ENCODE data around the gene LRRC51. TPM values are rescaled to one million over a fixed set of nuclear protein-coding genes. Genes with fewer than 3 reads are reported as not detected.

Gene LRRC51
- total and polyA plus RNA-seq, 2 donors (not counting 3 experiments of a cell fraction or from before 2014, with no cell fraction given) = 3.5 to 6.1 TPM

- H2AFZ ChIP-seq (ENCODE audit: low read depth, low read length) = peak within 1 kb of the TSS; percentile 79
- H3K4me2 ChIP-seq (ENCODE audit: insufficient read depth, low read length) = peak within 1 kb of the TSS; percentile 78
- peak within 1 kb of the TSS; percentile 74 to 97 (median 86) for H3K4me3 ChIP-seq (replicated peaks in 1 of 3; ENCODE audit: insufficient read depth in 1 of 3, low read depth in 1 of 3, low read length in 3 of 3)
- dilution Hi-C loops (cut with MboI; ENCODE audit: extremely low pct_ligation_motif_present, low sequenced_read_pairs) (no loop called here), intact Hi-C loops (cut with micrococcal nuclease) (loop anchor here (1.0 to 2.0 kb wide), 3 partner anchors 9 to 62 kb away; partner anchors contain the start of genes ANAPC15, LRRC51 and NUMA1)
- no peaks in the 10 kb centered on the region for H4K20me1 ChIP-seq (replicated peaks; ENCODE audit: control insufficient read depth, extremely low read depth, insufficient read depth, low read length)
- DNase-seq (ENCODE audit: low read depth, low spot score) (peak; percentile 99), FAIRE-seq (peak; percentile 98)
- peak within 1 kb of the TSS; percentile 99 for H3K9ac ChIP-seq (replicated peaks; ENCODE audit: extremely low read depth, insufficient read depth, low read length)
- peaks cover 10 to 11% of the 10 kb centered on the region in 2 experiments for H3K36me3 ChIP-seq (ENCODE audit: control insufficient read depth in 2 of 2, extremely low read depth in 1 of 2, insufficient read depth in 2 of 2, low read length in 2 of 2)
- peaks cover 29% of the 10 kb centered on the region for H3K79me2 ChIP-seq (ENCODE audit: control insufficient read depth, insufficient read depth, low read length)
- TF ChIP-seq POLR2AphosphoS5 (IDR thresholded peaks at IDR 0.05; ENCODE audit: insufficient read depth, low read depth, low read length) = peak; percentile 97
- TF ChIP-seq POLR2A (IDR thresholded peaks at IDR 0.05; ENCODE audit: low read depth, low read length) = peak; percentile 92
- no peak for TF ChIP-seq MYC (IDR thresholded peaks at IDR 0.05; ENCODE audit: low read depth, low read length)
- no peak for TF ChIP-seq JUN (IDR thresholded peaks at IDR 0.05; ENCODE audit: borderline replicate concordance, insufficient read depth, insufficient read length, low read depth)
- no peak for TF ChIP-seq FOS (IDR thresholded peaks at IDR 0.05; ENCODE audit: borderline replicate concordance, insufficient read depth, low read length)
- TF ChIP-seq EZH2 (IDR thresholded peaks at IDR 0.05; ENCODE audit: borderline replicate concordance, low read depth, low read length, severe bottlenecking) = no peak
- no peak for TF ChIP-seq GATA2 (IDR thresholded peaks at IDR 0.05; ENCODE audit: insufficient read depth, insufficient read length, low read depth, low read length)
- TF ChIP-seq, protein P1, sequence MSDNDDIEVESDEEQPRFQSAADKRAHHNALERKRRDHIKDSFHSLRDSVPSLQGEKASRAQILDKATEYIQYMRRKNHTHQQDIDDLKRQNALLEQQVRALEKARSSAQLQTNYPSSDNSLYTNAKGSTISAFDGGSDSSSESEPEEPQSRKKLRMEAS (IDR thresholded peaks at IDR 0.05; ENCODE audit: insufficient read depth, insufficient read length) = peak; percentile 99
- TF ChIP-seq, protein P2, sequence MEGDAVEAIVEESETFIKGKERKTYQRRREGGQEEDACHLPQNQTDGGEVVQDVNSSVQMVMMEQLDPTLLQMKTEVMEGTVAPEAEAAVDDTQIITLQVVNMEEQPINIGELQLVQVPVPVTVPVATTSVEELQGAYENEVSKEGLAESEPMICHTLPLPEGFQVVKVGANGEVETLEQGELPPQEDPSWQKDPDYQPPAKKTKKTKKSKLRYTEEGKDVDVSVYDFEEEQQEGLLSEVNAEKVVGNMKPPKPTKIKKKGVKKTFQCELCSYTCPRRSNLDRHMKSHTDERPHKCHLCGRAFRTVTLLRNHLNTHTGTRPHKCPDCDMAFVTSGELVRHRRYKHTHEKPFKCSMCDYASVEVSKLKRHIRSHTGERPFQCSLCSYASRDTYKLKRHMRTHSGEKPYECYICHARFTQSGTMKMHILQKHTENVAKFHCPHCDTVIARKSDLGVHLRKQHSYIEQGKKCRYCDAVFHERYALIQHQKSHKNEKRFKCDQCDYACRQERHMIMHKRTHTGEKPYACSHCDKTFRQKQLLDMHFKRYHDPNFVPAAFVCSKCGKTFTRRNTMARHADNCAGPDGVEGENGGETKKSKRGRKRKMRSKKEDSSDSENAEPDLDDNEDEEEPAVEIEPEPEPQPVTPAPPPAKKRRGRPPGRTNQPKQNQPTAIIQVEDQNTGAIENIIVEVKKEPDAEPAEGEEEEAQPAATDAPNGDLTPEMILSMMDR (IDR thresholded peaks at IDR 0.05; ENCODE audit: extremely low read depth in 1 of 2, insufficient read depth in 1 of 2, low read depth in 1 of 2, low read length in 2 of 2) = peak; percentile 34 to 38
- H3K4me1 ChIP-seq (ENCODE audit: control insufficient read depth, extremely low read depth, insufficient read depth, low read length) = peaks cover 26% of the 10 kb centered on the region
- ChIA-PET POLR2A (no interaction called here), CTCF (interaction anchor here (1.0 to 2.2 kb wide), 3 partner anchors 13 to 328 kb away, joined by 3 to 7 read pairs (median 4); no protein-coding TSS in a partner anchor)
- TSS peak; percentile 59 for BruUV-seq (replicated peaks)
- H3K27me3 ChIP-seq (ENCODE audit: control insufficient read depth in 2 of 2, insufficient read depth in 2 of 2, low read length in 2 of 2) = no peaks in the 10 kb centered on the region
- no peaks in the 10 kb centered on the region for H3K9me3 ChIP-seq (replicated peaks; ENCODE audit: control insufficient read depth, insufficient read depth, low read length)
- H3K9me1 ChIP-seq (replicated peaks; ENCODE audit: control insufficient read depth, extremely low read depth, insufficient read depth, low read length) = no peaks in the 10 kb centered on the region
- peak within 1 kb of the TSS; percentile 88 for H3K27ac ChIP-seq (ENCODE audit: insufficient read depth, low read depth, low read length)
These were observed 22.5 kb downstream of the LRRC51 start, which contains the start of gene LAMTOR1 for GRCh38 chr11:72102946-72103753. Gene LAMTOR1 (minus strand): TSS chr11:72103297. CDS start chr11:72103224, 73 bp downstream.

Data from endothelial cell of umbilical vein (primary cell).